T-cell (primary cell): ENCODE results near the gene DNAAF3. TPM values are rescaled to one million over a fixed set of nuclear protein-coding genes. Genes with fewer than 3 reads are reported as not detected.
A peak's percentile ranks its signal among the peaks of the same experiment; 100 is the strongest.
"Not testable (repeated sequence)": the region's sequence is repeated elsewhere in the genome, so short reads cannot be mapped to it uniquely, and the experiment has no call there.

Source experiments
- ATAC-seq, 4 experiments: fragments of 200-7000 bp in 3 of 4; fragments of 150-1000 bp in 1 of 4; cut with Tn5 transposase; replicated peaks in 1 of 4; 1 replicate in 3 of 4; 2 replicates in 1 of 4; pipeline ENCODE4 v1.10.0; 2021; ENCODE audit warnings: moderate library complexity in 3 of 4, mild to moderate bottlenecking in 2 of 4, moderate number of reproducible peaks in 1 of 4
- CTCF ChIA-PET, 2 donors: fragments of 300-600 bp; sonication (Branson Sonifier 250); formaldehyde crosslinking; loops; one replicate each; lab custom pipeline; 2022; ENCODE audit warnings: antibody characterized with exemption in 2 of 2; lab: Charles Lee
- POLR2A ChIA-PET, 2 donors: fragments of 300-600 bp; sonication (Branson Sonifier 250); formaldehyde crosslinking; loops; one replicate each; lab custom pipeline; 2022; ENCODE audit warnings: antibody characterized with exemption in 2 of 2; lab: Charles Lee
- DNase-seq, 35 experiments: peaks; one replicate each; pipeline versions ENCODE4 v3.0.0 to v3.0.0-alpha.2; 2013 to 2023
- H3K27ac ChIP-seq: one replicate; pipeline ENCODE4 v1.5.1; 2013; ENCODE audit warnings: low read length
- H3K27me3 ChIP-seq, 2 experiments: replicated peaks in 1 of 2; 1 replicate in 1 of 2; 2 replicates in 1 of 2; pipeline versions ENCODE4 v1.6.1 to v1.7.0; 2013; ENCODE audit warnings: low read length in 1 of 2, mixed read lengths in 1 of 2; ENCODE audit not compliant: control insufficient read depth in 2 of 2, insufficient read depth in 2 of 2; ENCODE audit errors: extremely low read depth in 1 of 2
- H3K36me3 ChIP-seq, 2 donors: 1 replicate in 1 of 2; 2 replicates in 1 of 2; pipeline versions ENCODE4 v1.6.1 to v1.7.0; 2013; ENCODE audit warnings: low read length in 1 of 2; ENCODE audit not compliant: control insufficient read depth in 2 of 2, insufficient read depth in 1 of 2; ENCODE audit errors: extremely low read depth in 1 of 2
- H3K4me1 ChIP-seq, 2 experiments: 1 replicate in 1 of 2; 2 replicates in 1 of 2; pipeline versions ENCODE4 v1.6.1 to v1.7.0; 2013; ENCODE audit warnings: low read length in 2 of 2, mixed read lengths in 1 of 2; ENCODE audit not compliant: insufficient read depth in 2 of 2, control insufficient read depth in 1 of 2; ENCODE audit errors: extremely low read depth in 1 of 2
- H3K4me3 ChIP-seq, 2 donors: 1 replicate in 1 of 2; 2 replicates in 1 of 2; pipeline versions ENCODE4 v1.5.1 to v1.7.0; 2013; ENCODE audit warnings: mild to moderate bottlenecking in 2 of 2, low read length in 1 of 2, moderate library complexity in 1 of 2; ENCODE audit not compliant: control insufficient read depth in 1 of 2; ENCODE audit errors: extremely low read depth in 1 of 2
- H3K9me3 ChIP-seq: 2 replicates; pipeline ENCODE4 v1.7.0; 2013
- H3K27ac Mint-ChIP-seq, 2 donors: one replicate each; pipeline ENCODE4 v1.8.0; 2020 to 2021; ENCODE audit warnings: mild to moderate bottlenecking in 2 of 2, mixed read lengths in 2 of 2
- H3K27me3 Mint-ChIP-seq, 2 donors: one replicate each; pipeline ENCODE4 v1.8.0; 2021 to 2022; ENCODE audit warnings: mixed read lengths in 2 of 2
- H3K36me3 Mint-ChIP-seq: one replicate; pipeline ENCODE4 v1.8.0; 2021; ENCODE audit warnings: mixed read lengths
- H3K4me1 Mint-ChIP-seq, 3 donors: one replicate each; pipeline ENCODE4 v1.8.0; 2020 to 2022; ENCODE audit warnings: mixed read lengths in 3 of 3, mild to moderate bottlenecking in 1 of 3
- H3K4me3 Mint-ChIP-seq, 3 donors: one replicate each; pipeline ENCODE4 v1.8.0; 2020 to 2022; ENCODE audit warnings: mild to moderate bottlenecking in 3 of 3, mixed read lengths in 3 of 3, moderate library complexity in 3 of 3
- H3K9me3 Mint-ChIP-seq, 3 donors: one replicate each; pipeline ENCODE4 v1.8.0; 2020 to 2022; ENCODE audit warnings: mixed read lengths in 3 of 3
- WGBS: methylation state at CpG from one replicate; pipeline ENCODE4 v1.1.5; 2013; ENCODE audit warnings: missing lambda C conversion rate; ENCODE audit not compliant: insufficient coverage; 5-methylcytosine and 5-hydroxymethylcytosine counted together
- total RNA-seq, 35 experiments: library from RNA in 6 of 35; stranded (reverse) in 6 of 35; fragments of 120-200 nt in 1 of 35; gene quantifications; one replicate each; pipeline versions ENCODE4 v1.2.1 to v1.2.4 and lab custom pipeline; 2013 to 2026

The DNAAF3 gene
- total RNA-seq, 5 donors from 2014 or later (not counting 1 experiment from before 2014, with no cell fraction given) = not detected

DNA sequence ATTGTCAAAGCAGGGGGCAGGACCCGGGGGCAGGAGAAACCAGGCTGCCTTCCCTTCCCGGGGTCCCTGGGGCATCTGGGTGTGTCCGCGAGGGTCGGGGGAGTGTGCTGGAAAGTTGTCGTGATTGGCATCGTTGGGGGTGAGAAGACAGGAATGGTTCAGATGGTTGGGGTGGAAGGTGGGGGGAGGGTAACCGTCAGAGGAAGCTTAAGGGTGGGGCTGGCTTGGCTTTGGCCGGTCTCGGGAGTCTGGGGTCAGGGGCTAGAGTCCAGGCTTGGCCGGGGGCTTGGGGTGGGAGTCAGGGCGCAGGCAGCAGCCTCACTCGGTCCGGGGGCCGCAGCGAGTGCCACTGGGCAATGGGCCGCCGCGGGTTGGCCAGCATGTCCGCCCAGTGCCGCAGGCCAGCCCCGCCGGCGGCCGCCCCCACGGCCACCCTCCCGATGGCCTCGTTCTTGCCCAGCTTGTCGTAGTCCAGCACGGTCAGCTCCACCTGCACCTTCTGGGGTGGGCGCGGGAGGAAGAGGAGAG lies 6.8 kb upstream of the DNAAF3 start:
- no peak overlapping the region for H3K27ac Mint-ChIP-seq
- 3% methylated on average over 32 of the region's 32 CpGs for WGBS
- H3K27me3 ChIP-seq = peaks cover 15 to 91% of the 10 kb centered on the region in 2 experiments
- H3K4me1 Mint-ChIP-seq = peaks cover 13 to 19% (median 19%) of the 10 kb centered on the region in 3 donors
- peak overlapping the region in 2 of 3 donors; percentile 46 to 75 for H3K4me3 Mint-ChIP-seq
- H3K36me3 Mint-ChIP-seq = no peaks in the 10 kb centered on the region
- ChIA-PET CTCF (no interaction called here), POLR2A (interaction anchor here in 1 of 2 donors (0.6 kb wide), 1 partner anchor 453 kb away, joined by 7 read pairs; no protein-coding TSS in a partner anchor)
- no peak overlapping the region for H3K27ac ChIP-seq
- peak overlapping the region; percentile 34 to 60 for H3K4me3 ChIP-seq
- H3K36me3 ChIP-seq = no peaks in the 10 kb centered on the region
- DNase-seq (no peak), ATAC-seq (no peak)
- H3K9me3 ChIP-seq = no peaks in the 10 kb centered on the region
- no peaks in the 10 kb centered on the region for H3K9me3 Mint-ChIP-seq
- H3K27me3 Mint-ChIP-seq = peaks cover 72 to 89% of the 10 kb centered on the region in 2 donors
- H3K4me1 ChIP-seq = peaks cover 2 to 23% of the 10 kb centered on the region in 2 experiments

DNA sequence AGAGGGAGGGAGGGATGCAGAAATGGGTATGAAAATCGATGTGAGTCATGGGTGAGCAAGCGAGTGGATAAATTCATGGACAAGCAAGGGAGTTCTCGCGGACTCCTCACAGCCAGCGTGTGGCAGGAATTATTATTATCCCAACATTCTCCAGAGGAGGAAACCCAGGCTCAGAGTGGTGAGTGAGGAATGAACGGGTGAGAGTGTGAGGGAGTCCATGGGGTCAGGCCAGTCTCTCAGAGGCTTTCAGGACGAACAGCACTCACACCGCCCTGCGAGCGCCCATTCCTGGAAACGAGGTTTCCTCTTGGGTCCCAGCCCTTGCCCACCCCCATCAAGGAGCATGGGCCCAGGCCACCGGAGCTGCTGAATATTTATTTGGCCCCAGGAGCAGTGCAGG lies 6.3 kb upstream of the DNAAF3 start:
- ChIA-PET CTCF (no interaction called here), POLR2A (no interaction called here)
- Histone ChIP-seq H3K9me3 (no peaks in the 10 kb centered on the region), H3K4me1 (peaks cover 2 to 23% of the 10 kb centered on the region in 2 experiments), H3K27me3 (peaks cover 15 to 91% of the 10 kb centered on the region in 2 experiments), H3K27ac (no peak overlapping the region), H3K36me3 (no peaks in the 10 kb centered on the region), H3K4me3 (no peak overlapping the region)
- WGBS = 0% methylated on average over 1 of the region's 12 CpGs
- peaks cover 13 to 17% (median 16%) of the 10 kb centered on the region in 3 donors for H3K4me1 Mint-ChIP-seq
- DNase-seq (no peak), ATAC-seq (no peak)
- H3K27me3 Mint-ChIP-seq = peaks cover 68 to 88% of the 10 kb centered on the region in 2 donors
- peak overlapping the region; percentile 39 to 75 (median 41) for H3K4me3 Mint-ChIP-seq
- no peak overlapping the region for H3K27ac Mint-ChIP-seq
- no peaks in the 10 kb centered on the region for H3K9me3 Mint-ChIP-seq
- H3K36me3 Mint-ChIP-seq = no peaks in the 10 kb centered on the region

DNA sequence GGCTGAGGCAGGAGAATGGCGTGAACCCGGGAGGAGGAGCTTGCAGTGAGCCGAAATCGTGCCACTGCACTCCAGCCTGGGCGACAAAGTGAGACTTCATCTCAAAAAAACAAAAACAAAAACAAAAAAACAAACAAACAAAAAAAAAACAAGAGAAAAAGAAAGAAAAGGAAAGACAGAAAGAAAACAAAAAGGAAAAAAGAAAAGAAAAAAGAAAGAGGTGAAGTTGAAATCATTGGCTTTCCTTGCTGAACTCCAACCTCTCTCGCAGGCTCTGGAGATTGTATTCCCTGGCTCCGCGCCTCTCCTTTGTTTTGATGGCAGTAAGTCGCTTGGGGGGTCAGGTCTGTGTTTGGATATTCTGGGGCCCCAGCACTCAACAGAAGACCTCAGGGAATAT lies 5.9 kb upstream of the DNAAF3 start:
- DNase-seq, H3K9me3 Mint-ChIP-seq, H3K27ac ChIP-seq, POLR2A ChIA-PET, ATAC-seq, H3K4me3 ChIP-seq, H3K9me3 ChIP-seq, H3K36me3 ChIP-seq, H3K27ac Mint-ChIP-seq, H3K36me3 Mint-ChIP-seq: not testable (repeated sequence)
- CTCF ChIA-PET = interaction anchor here in 1 of 2 donors (0.7 kb wide), 1 partner anchor 11 kb away, joined by 3 read pairs; no protein-coding TSS in a partner anchor
- peaks cover 65 to 88% of the 10 kb centered on the region in 2 donors for H3K27me3 Mint-ChIP-seq
- no CpG with 5 or more reads among the region's 9 CpGs for WGBS
- Histone ChIP-seq H3K4me1 (peaks cover 2 to 26% of the 10 kb centered on the region in 2 experiments), H3K27me3 (peaks cover 15 to 91% of the 10 kb centered on the region in 2 experiments)
- H3K4me1 Mint-ChIP-seq = peaks cover 13 to 19% (median 17%) of the 10 kb centered on the region in 3 donors
- H3K4me3 Mint-ChIP-seq = peak overlapping the region in 2 of 3 donors; percentile 41 to 75

GRCh38 chr19:55171440-55171839 lies 5.0 kb upstream of the DNAAF3 start:
- Mint-ChIP-seq H3K27ac (peak overlapping the region in 1 of 2 donors; percentile 46), H3K36me3 (no peaks in the 10 kb centered on the region), H3K27me3 (peaks cover 68 to 88% of the 10 kb centered on the region in 2 donors), H3K4me3 (peak overlapping the region in 1 of 3 donors; percentile 75), H3K9me3 (no peaks in the 10 kb centered on the region), H3K4me1 (peaks cover 21 to 27% (median 25%) of the 10 kb centered on the region in 3 donors)
- H3K9me3 ChIP-seq = no peaks in the 10 kb centered on the region
- H3K36me3 ChIP-seq = no peaks in the 10 kb centered on the region
- ChIA-PET POLR2A (no interaction called here), CTCF (interaction anchor here in 1 of 2 donors (0.6 kb wide), 1 partner anchor 453 kb away, joined by 4 read pairs; the partner anchor contains the start of gene ZNF784)
- no CpG with 5 or more reads among the region's 5 CpGs for WGBS
- ATAC-seq = no peak
- peaks cover 2 to 35% of the 10 kb centered on the region in 2 experiments for H3K4me1 ChIP-seq
- H3K27ac ChIP-seq = no peak overlapping the region
- peaks cover 12 to 91% of the 10 kb centered on the region in 2 experiments for H3K27me3 ChIP-seq
- DNase-seq = no peak
- no peak overlapping the region for H3K4me3 ChIP-seq

- no peak for DNase-seq
- no peaks in the 10 kb centered on the region for H3K36me3 Mint-ChIP-seq
- H3K4me1 Mint-ChIP-seq = peaks cover 22 to 28% (median 26%) of the 10 kb centered on the region in 3 donors
- Histone ChIP-seq H3K4me1 (peaks cover 2 to 35% of the 10 kb centered on the region in 2 experiments), H3K9me3 (no peaks in the 10 kb centered on the region), H3K4me3 (no peak overlapping the region), H3K27me3 (peaks cover 15 to 93% of the 10 kb centered on the region in 2 experiments), H3K36me3 (no peaks in the 10 kb centered on the region), H3K27ac (no peak overlapping the region)
- 76% methylated on average over 3 of the region's 4 CpGs for WGBS
- ChIA-PET POLR2A (no interaction called here), CTCF (no interaction called here)
- H3K4me3 Mint-ChIP-seq = no peak overlapping the region
- H3K27me3 Mint-ChIP-seq = peaks cover 64 to 81% of the 10 kb centered on the region in 2 donors
- no peaks in the 10 kb centered on the region for H3K9me3 Mint-ChIP-seq
- no peak overlapping the region for H3K27ac Mint-ChIP-seq
- no peak for ATAC-seq
Observed at GRCh38 chr19:55169136-55169535, 2.7 kb upstream of the DNAAF3 start.

DNA sequence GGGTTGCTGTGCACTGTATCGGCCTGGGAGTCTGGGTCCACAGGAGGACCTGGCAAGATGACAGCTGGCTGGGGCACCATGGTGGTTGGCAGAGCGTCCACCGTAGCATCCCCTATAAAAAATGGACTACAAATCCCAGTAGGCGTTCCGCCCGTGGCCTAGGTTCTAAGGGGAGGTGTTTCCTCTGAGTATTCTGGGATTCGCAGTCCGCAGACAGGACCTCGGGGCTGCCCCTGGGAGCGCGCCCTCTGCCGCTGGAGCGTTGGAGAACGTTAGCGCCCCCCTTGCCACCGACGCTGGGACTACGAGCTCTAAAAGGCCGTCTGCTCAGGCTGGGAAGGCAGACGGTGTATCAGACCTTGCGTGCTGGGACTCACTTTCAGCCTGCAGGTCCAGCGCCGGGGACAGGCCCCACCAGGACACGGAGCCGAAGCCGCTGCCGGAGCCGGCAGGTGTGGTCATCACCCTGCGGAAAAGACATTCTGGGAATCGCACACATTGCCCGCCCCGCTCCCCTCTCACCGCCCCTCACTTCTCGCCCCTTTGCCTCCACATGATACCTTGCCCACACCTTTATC lies 372 bp downstream of the DNAAF3 start:
- no peaks in the 10 kb centered on the region for H3K9me3 Mint-ChIP-seq
- POLR2A ChIA-PET = no interaction called here
- DNase-seq (peak in 22 of 35 experiments; percentile 17 to 74 (median 38)), ATAC-seq (peak; percentile 72 to 75 (median 72))
- peaks cover 44 to 72% of the 10 kb centered on the region in 2 donors for H3K27me3 Mint-ChIP-seq
- WGBS = 5% methylated on average over 31 of the region's 34 CpGs
- H3K4me3 ChIP-seq = peak overlapping the region in 1 of 2 donors; percentile 32
- H3K4me1 Mint-ChIP-seq = peaks cover 13 to 14% (median 14%) of the 10 kb centered on the region in 3 donors
- peak overlapping the region in 2 of 3 donors; percentile 54 to 80 for H3K4me3 Mint-ChIP-seq
- no peak overlapping the region for H3K27ac Mint-ChIP-seq
- H3K27me3 ChIP-seq = peaks cover 15 to 91% of the 10 kb centered on the region in 2 experiments
- CTCF ChIA-PET = interaction anchor here in 1 of 2 donors (0.6 kb wide), 1 partner anchor 110 kb away, joined by 4 read pairs; no protein-coding TSS in a partner anchor
- peaks cover 0 to 24% of the 10 kb centered on the region in 2 experiments for H3K4me1 ChIP-seq
- H3K27ac ChIP-seq = no peak overlapping the region
- no peaks in the 10 kb centered on the region for H3K36me3 ChIP-seq
- H3K9me3 ChIP-seq = no peaks in the 10 kb centered on the region
- H3K36me3 Mint-ChIP-seq = no peaks in the 10 kb centered on the region
